PC-3 (cell line): ENCODE results near the gene CAP2. TPM values are rescaled to one million over a fixed set of nuclear protein-coding genes. Genes with fewer than 3 reads are reported as not detected.

Experiments used
- ATAC-seq: fragments of 200-7000 bp; cut with Tn5 transposase; 2 replicates; pipeline ENCODE4 v1.9.1; 2020; ENCODE audit warnings: mild to moderate bottlenecking, moderate library complexity
- BruUV-seq: library from RNA; stranded (reverse); fragments of 400-500 nt; replicated peaks from 2 replicates; lab custom pipeline; 2021; lab: Mats Ljungman, UMichigan
- CTCF ChIA-PET: fragments of 300-600 bp; sonication (Branson Sonifier 250); formaldehyde crosslinking; loops from one replicate; lab custom pipeline; 2022; ENCODE audit warnings: antibody characterized with exemption; lab: Charles Lee
- POLR2A ChIA-PET: fragments of 300-600 bp; sonication (Branson Sonifier 250); formaldehyde crosslinking; loops from one replicate; lab custom pipeline; 2022; ENCODE audit warnings: antibody characterized with exemption; ENCODE audit not compliant: unreplicated experiment; lab: Charles Lee
- DNase-seq: peaks from one replicate; pipeline ENCODE4 v3.0.0-alpha.2; 2015
- H2AFZ ChIP-seq: fragments of 300-600 bp; sonication (generic); 2 replicates; pipeline ENCODE4 v1.6.0; 2016; ENCODE audit warnings: antibody characterized with exemption, low read length
- H3F3A ChIP-seq: fragments of 300-600 bp; sonication (generic); one replicate; pipeline ENCODE4 v1.6.0; 2017; ENCODE audit warnings: antibody characterized with exemption, low read length, control low read depth, mild to moderate bottlenecking; ENCODE audit not compliant: unreplicated experiment
- H3K27ac ChIP-seq: fragments of 300-600 bp; sonication (generic); 2 replicates; pipeline ENCODE4 v1.5.1; 2016; ENCODE audit warnings: mild to moderate bottlenecking, low read length
- H3K27me3 ChIP-seq: fragments of 300-600 bp; sonication (generic); 2 replicates; pipeline ENCODE4 v1.6.1; 2016; ENCODE audit warnings: low read length, mixed read lengths
- H3K36me3 ChIP-seq: fragments of 300-600 bp; sonication (generic); 2 replicates; pipeline ENCODE4 v1.6.1; 2016; ENCODE audit warnings: low read depth, mixed run types, low read length, mixed read lengths
- H3K4me1 ChIP-seq: fragments of 300-600 bp; sonication (generic); 2 replicates; pipeline ENCODE4 v1.5.1; 2016; ENCODE audit warnings: low read length; ENCODE audit not compliant: insufficient read depth
- H3K4me2 ChIP-seq: fragments of 300-600 bp; sonication (generic); 2 replicates; pipeline ENCODE4 v1.6.0; 2016; ENCODE audit warnings: low read length
- H3K4me3 ChIP-seq: fragments of 300-600 bp; sonication (generic); 2 replicates; pipeline ENCODE4 v1.5.1; 2016; ENCODE audit warnings: mild to moderate bottlenecking, low read length, mixed read lengths
- H3K79me2 ChIP-seq: fragments of 300-600 bp; sonication (generic); 2 replicates; pipeline ENCODE4 v1.6.1; 2017; ENCODE audit warnings: low read length, mixed read lengths
- H3K9ac ChIP-seq: fragments of 300-600 bp; sonication (generic); 2 replicates; pipeline ENCODE4 v1.6.0; 2016; ENCODE audit warnings: mild to moderate bottlenecking, low read length
- H3K9me2 ChIP-seq: fragments of 300-600 bp; sonication (generic); replicated peaks from 2 replicates; pipeline ENCODE4 v1.6.1; 2016; ENCODE audit warnings: mixed run types, low read length, mixed read lengths
- H3K9me3 ChIP-seq: fragments of 300-600 bp; sonication (generic); 2 replicates; pipeline ENCODE4 v1.6.1; 2016; ENCODE audit warnings: low read length, mixed read lengths
- H4K20me1 ChIP-seq: fragments of 300-600 bp; sonication (generic); 2 replicates; pipeline ENCODE4 v1.6.1; 2016; ENCODE audit warnings: low read length, mixed read lengths
- EZH2 ChIP-seq: fragments of 300-600 bp; sonication (generic); IDR thresholded peaks from one replicate; pipeline ENCODE4 v1.6.1; 2017; ENCODE audit warnings: antibody characterized with exemption, mild to moderate bottlenecking, low read length; ENCODE audit not compliant: unreplicated experiment
- EZH2phosphoT487 ChIP-seq: fragments of 300-600 bp; sonication (generic); IDR thresholded peaks from 2 replicates; pipeline ENCODE4 v1.6.1; 2018; ENCODE audit warnings: mild to moderate bottlenecking, antibody characterized with exemption, low read length, borderline replicate concordance
- intact Hi-C: fragments of 100-400 bp; cut with micrococcal nuclease; formaldehyde crosslinking; loops from 2 replicates; pipeline ENCODE4 v1.9.0; 2023
- total RNA-seq: library from RNA; depleted of rRNA; stranded (reverse); fragments of >200 nt; gene quantifications from 2 replicates; pipeline ENCODE4 v1.2.3, GENCODE V29; 2014
- TF ChIP-seq, protein P1 (sequence below): fragments of 300-600 bp; sonication (generic); conservative IDR thresholded peaks from 2 replicates; pipeline ENCODE4 v1.5.1; 2017; ENCODE audit warnings: antibody characterized with exemption, low read depth, mild to moderate bottlenecking, low read length

CAP2 gene
- total RNA-seq, 1 experiment from 2014 or later: 8.2 TPM

DNA sequence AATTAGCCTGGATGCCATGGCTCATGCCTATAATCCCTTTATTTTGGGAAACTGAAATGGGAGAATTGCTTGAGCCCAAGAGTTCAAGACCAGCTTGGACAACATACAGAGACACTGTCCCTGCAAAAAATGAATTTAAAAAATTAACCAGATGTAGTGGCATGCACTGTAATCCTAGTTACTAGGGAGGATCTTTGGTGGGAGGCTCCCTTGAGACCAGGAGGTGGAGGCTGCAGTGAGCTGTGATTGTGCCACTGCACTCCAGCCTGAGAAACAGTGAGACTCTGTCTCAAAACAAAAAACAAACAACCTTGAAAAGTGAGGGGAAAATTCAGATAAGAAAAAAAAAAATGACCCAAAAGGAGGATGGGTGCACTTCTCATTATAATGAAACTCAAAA lies 23.4 kb downstream of the CAP2 start:
- H3K4me1 ChIP-seq: peaks cover 50% of the 10 kb centered on the region
- intact Hi-C loops: loop anchor here (1.0 kb wide), 1 partner anchor 162 kb away; no protein-coding TSS in a partner anchor
- H3K79me2 ChIP-seq: peaks cover 81% of the 10 kb centered on the region
- no TSS peak for BruUV-seq
- no peak for ATAC-seq
- H3K9me2 ChIP-seq: no peaks in the 10 kb centered on the region
- POLR2A ChIA-PET: no interaction called here
- peak overlapping the region; percentile 83 for H3K27ac ChIP-seq
- DNase-seq: no peak
- H3K36me3 ChIP-seq: no peaks in the 10 kb centered on the region
- no peaks in the 10 kb centered on the region for H4K20me1 ChIP-seq
- no peak overlapping the region for H3K9ac ChIP-seq
- H3K27me3 ChIP-seq: no peaks in the 10 kb centered on the region
- no peak overlapping the region for H2AFZ ChIP-seq
- H3K4me2 ChIP-seq: 0 out of 2 replicates have a peak overlapping the region, but pooled peaks have one; percentile 78
- TF ChIP-seq EZH2phosphoT487: no peak
- TF ChIP-seq, protein P1, sequence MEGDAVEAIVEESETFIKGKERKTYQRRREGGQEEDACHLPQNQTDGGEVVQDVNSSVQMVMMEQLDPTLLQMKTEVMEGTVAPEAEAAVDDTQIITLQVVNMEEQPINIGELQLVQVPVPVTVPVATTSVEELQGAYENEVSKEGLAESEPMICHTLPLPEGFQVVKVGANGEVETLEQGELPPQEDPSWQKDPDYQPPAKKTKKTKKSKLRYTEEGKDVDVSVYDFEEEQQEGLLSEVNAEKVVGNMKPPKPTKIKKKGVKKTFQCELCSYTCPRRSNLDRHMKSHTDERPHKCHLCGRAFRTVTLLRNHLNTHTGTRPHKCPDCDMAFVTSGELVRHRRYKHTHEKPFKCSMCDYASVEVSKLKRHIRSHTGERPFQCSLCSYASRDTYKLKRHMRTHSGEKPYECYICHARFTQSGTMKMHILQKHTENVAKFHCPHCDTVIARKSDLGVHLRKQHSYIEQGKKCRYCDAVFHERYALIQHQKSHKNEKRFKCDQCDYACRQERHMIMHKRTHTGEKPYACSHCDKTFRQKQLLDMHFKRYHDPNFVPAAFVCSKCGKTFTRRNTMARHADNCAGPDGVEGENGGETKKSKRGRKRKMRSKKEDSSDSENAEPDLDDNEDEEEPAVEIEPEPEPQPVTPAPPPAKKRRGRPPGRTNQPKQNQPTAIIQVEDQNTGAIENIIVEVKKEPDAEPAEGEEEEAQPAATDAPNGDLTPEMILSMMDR: no peak
- TF ChIP-seq EZH2: no peak
- CTCF ChIA-PET: no interaction called here
- H3F3A ChIP-seq: peaks cover 6% of the 10 kb centered on the region
- no peak overlapping the region for H3K4me3 ChIP-seq
- H3K9me3 ChIP-seq: no peaks in the 10 kb centered on the region

DNA sequence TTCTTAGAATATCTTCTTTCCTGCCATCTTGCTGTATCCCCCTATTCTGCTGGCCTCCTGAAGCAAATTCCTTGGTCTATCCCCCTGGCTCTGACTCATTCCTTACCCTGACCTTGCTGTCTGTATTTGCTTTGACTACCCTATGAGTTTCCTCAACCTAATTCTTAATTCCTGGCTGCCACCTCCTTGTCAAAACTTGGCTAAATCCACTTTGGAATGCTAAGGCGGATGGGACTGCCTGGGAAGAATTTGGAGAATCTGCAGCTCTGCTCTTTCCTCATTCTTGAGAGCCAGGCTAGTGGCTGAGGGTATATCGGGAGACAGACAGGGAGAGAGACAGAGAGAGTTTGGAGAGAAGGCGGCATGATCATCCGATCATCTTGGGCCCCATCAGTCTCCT lies 24.4 kb downstream of the CAP2 start:
- Histone ChIP-seq H2AFZ (peak overlapping the region; percentile 52), H3F3A (no peaks in the 10 kb centered on the region), H3K27me3 (no peaks in the 10 kb centered on the region), H4K20me1 (no peaks in the 10 kb centered on the region), H3K4me3 (peak overlapping the region; percentile 41), H3K4me2 (peak overlapping the region; percentile 78), H3K9ac (peak overlapping the region; percentile 40), H3K4me1 (peaks cover 45% of the 10 kb centered on the region), H3K79me2 (peaks cover 71% of the 10 kb centered on the region), H3K9me2 (no peaks in the 10 kb centered on the region), H3K27ac (peak overlapping the region; percentile 83), H3K9me3 (no peaks in the 10 kb centered on the region), H3K36me3 (peaks cover under 1% of the 10 kb centered on the region; the same call in 1 of the 2 replicates)
- TF ChIP-seq EZH2 (no peak), EZH2phosphoT487 (no peak)
- no TSS peak for BruUV-seq
- CTCF ChIA-PET: no interaction called here
- intact Hi-C loops: loop anchor here (1.0 kb wide), 1 partner anchor 161 kb away; no protein-coding TSS in a partner anchor
- POLR2A ChIA-PET: interaction anchor here (0.6 kb wide), 1 partner anchor 146 kb away, joined by 6 read pairs; no protein-coding TSS in a partner anchor
- peak; percentile 95 for DNase-seq
- peak; percentile 74 for ATAC-seq

DNA sequence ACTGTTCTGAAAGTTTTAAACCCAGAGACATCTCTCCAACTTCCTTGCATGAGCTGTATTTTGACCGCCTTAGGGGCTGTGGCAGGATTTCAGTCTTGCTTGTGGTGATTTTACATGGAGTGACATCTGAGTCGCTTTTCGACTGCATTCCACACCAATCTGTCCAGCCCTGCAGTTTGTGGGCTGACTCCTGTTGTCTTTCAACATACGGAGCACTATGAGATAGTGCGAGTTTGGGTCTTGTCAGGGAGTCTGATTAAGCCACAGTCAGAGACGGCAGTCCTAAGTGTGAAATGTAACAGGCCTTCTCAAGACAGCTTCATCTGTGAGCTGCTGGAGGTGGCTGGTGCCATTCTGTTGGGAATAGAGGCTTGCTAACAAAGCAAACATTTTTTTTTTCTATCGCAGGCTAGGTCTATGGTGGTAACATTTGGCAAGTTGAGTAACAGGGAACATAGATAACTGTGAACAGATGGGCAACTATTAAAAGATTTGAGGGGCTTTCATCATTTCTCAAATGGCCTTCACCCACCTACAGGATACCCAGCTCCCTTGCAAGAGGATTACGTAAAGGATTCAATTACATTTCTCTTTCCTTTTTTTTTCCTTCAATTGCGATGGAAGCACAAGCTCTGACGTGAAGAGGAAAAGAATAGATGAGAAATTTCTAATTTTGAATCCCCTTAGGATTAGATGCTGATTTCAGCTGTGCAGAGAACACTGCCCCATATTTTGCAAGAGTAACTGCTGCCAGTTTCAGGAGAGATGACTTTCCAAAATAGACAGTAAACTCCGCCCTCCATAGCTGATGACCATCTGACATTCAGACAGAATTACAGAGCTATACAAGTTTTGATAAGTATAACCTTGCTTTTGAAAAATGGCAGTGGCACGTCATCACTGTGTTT lies 25.1 kb downstream of the CAP2 start:
- Histone ChIP-seq H3F3A (no peaks in the 10 kb centered on the region), H3K4me3 (peak overlapping the region; percentile 41), H3K4me1 (peaks cover 38% of the 10 kb centered on the region), H3K27me3 (no peaks in the 10 kb centered on the region), H3K27ac (peak overlapping the region; percentile 83), H3K79me2 (peaks cover 70% of the 10 kb centered on the region), H3K9me2 (no peaks in the 10 kb centered on the region), H3K9ac (peak overlapping the region; percentile 40), H3K9me3 (no peaks in the 10 kb centered on the region), H3K4me2 (peak overlapping the region; percentile 78), H2AFZ (peak overlapping the region; percentile 52), H3K36me3 (peaks cover 6% of the 10 kb centered on the region; the same call in 1 of the 2 replicates), H4K20me1 (no peaks in the 10 kb centered on the region)
- peak; percentile 53 for ATAC-seq
- intact Hi-C loops: no loop called here
- no TSS peak for BruUV-seq
- CTCF ChIA-PET: no interaction called here
- peak; percentile 70 for DNase-seq
- TF ChIP-seq, protein P1: no peak
- TF ChIP-seq EZH2phosphoT487: no peak
- POLR2A ChIA-PET: interaction anchor here (0.6 kb wide), 1 partner anchor 147 kb away, joined by 6 read pairs; no protein-coding TSS in a partner anchor
